ENCODE results near the gene B4GAT1.
"Not testable (repeated sequence)": the region's sequence is repeated elsewhere in the genome, so short reads cannot be mapped to it uniquely, and the experiment has no call there.

The B4GAT1 gene

GRCh38 chr11:66347425-66348276 lies at the start of gene B4GAT1:
B4GAT1 (minus strand) TSS chr11:66347629; CDS start chr11:66347545, 84 bp downstream.
- peak; percentile 70 for DNase-seq

GRCh38 chr11:66393954-66394353 lies 46.5 kb upstream of the B4GAT1 start:
- DNase-seq, result no peak

- DNase-seq, result no peak
Measured at GRCh38 chr11:66391322-66391721, 43.9 kb upstream of the B4GAT1 start.

GRCh38 chr11:66388780-66389386 lies 41.5 kb upstream of the B4GAT1 start:
- peak; percentile 65 for DNase-seq

GRCh38 chr11:66386171-66387069 lies 39.0 kb upstream of the B4GAT1 start:
- DNase-seq, result peak; percentile 81

GRCh38 chr11:66384316-66384715 lies 36.9 kb upstream of the B4GAT1 start:
- not testable (repeated sequence) for DNase-seq

- not testable (repeated sequence) for DNase-seq
Measured at GRCh38 chr11:66380264-66380663, 32.8 kb upstream of the B4GAT1 start.

- DNase-seq, result not testable (repeated sequence)
Measured at GRCh38 chr11:66373690-66374287, 26.4 kb upstream of the B4GAT1 start.

- no peak for DNase-seq
Measured at GRCh38 chr11:66373265-66373664, 25.8 kb upstream of the B4GAT1 start.

GRCh38 chr11:66371627-66372415 lies 24.4 kb upstream of the B4GAT1 start, which contains the start of gene SLC29A2:
SLC29A2 (minus strand) TSS chr11:66371760; CDS start chr11:66371591, 169 bp downstream.
- DNase-seq, result peak; percentile 47

GRCh38 chr11:66369073-66369894 lies 21.9 kb upstream of the B4GAT1 start:
- DNase-seq, result no peak

- DNase-seq, result no peak
Measured at GRCh38 chr11:66368484-66368883, 21.1 kb upstream of the B4GAT1 start.

- no peak for DNase-seq
Measured at GRCh38 chr11:66367561-66368312, 20.3 kb upstream of the B4GAT1 start.

GRCh38 chr11:66366844-66367477 lies 19.5 kb upstream of the B4GAT1 start:
- no peak for DNase-seq

- DNase-seq, result no peak
Measured at GRCh38 chr11:66365711-66366619, 18.5 kb upstream of the B4GAT1 start.

- no peak for DNase-seq
Measured at GRCh38 chr11:66365166-66365565, 17.7 kb upstream of the B4GAT1 start.

- DNase-seq, result peak; percentile 9
Measured at GRCh38 chr11:66363805-66364535, 16.5 kb upstream of the B4GAT1 start.

- no peak for DNase-seq
Measured at GRCh38 chr11:66363187-66363601, 15.8 kb upstream of the B4GAT1 start.
